Measurements from ENCODE around the gene POLA1.

The POLA1 gene

DNA sequence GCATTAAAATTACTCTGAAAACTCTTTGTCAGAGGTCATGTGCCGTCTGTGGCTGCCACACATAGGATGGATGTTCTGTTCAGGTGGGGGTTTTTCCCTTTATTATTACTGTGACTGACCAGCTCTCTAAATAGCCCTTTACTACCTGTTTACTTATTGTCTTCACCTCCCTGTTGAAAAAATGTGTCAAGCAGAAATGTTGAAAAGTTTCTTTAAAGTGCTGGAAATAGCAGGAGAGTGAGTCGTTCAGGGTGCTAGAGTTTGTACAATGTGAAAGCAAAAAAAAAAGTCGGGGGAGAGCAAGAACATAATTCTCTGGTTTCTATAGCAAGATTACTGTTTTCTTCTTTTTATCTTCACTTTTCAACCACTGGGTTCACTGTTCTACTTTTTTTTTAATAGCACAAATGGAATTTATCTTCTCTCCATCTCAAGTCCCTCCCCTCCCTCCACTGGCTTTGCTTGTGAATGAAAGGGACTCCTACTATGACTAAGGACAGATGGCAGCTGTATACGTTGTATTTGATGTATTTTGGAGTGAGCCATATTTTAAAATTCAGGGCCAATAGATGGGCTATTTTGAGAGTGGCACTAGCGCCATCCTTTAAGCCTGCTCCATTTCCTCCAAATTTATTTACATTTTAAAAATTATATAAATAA, 288.7 kb downstream of the POLA1 start:
- no peak for DNase-seq

DNA sequence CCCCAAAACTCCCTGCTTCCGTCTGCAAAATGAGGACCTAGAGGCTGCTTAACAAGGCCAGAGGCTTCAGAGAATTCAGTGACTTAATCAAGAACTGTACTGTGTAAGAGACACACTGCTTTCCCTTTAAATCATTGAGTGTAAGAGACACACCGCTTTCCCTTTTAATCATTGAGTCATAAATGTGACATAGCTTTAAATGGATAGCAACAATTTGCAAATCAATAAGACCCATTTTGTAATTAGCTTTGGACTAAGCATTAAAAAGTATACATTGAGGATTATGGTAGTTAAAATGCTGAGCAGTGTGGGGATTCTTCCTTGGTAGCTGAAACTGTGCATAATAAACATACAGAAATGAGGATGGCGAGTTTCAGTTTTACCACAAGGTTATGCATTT, 290.2 kb downstream of the POLA1 start:
- no peak for DNase-seq

DNA sequence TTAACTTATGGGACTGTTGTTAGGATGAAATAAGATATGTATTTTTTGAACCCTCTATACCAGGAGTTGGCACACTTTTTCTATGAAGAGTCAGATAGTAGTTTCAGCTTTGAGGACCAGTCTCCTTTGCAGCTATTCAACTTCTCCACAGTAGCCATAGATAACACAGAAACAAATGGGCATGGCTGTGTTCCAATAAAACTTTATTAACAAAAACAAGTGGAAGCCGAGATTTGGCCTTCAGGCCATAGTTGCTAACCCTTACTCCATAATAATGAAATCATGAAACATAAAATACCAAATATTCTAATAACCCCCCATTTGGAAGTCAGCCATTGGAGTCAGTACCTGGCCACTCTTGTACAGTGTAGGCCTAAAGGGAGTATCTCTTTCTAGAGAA, 291.4 kb downstream of the POLA1 start:
- DNase-seq, result no peak

DNA sequence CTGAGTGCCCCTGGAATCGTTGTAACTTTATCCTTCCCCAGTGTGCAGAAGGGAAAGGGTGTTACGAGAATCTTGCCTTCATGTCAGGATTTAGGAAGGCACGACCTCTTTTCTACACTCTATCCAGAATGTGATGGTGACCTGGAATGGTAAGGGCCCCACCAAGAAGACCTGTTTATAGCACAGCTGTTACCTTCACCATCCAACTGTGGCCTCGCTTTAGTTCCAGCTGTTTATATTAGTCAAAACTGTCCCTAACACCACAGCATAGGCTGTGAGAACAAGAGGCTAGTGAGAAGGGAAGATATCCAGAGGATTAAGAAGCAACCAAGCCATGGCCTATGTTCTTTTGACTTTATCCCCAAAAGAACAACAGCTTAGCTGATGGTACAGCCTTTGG, 294.0 kb downstream of the POLA1 start:
- DNase-seq, result no peak

DNA sequence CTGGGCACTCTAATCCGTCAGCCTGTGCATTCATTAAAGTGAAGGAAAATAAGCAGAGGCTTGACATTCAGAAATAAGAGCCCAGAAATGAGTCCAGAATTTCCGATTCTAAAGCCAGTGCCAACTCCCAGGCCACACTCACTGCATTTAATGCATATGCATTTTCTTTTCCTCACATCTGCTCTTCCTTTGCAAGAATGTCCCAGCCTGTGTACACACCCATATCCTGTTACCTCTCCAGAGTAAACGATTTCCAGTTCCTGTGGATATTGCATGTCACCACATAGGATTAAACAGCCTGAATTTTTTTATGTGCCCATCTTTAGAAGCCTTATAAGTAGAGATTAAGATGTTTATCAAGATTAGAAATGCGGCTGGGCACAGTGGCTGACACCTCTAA, 294.6 kb downstream of the POLA1 start:
- no peak for DNase-seq

DNA sequence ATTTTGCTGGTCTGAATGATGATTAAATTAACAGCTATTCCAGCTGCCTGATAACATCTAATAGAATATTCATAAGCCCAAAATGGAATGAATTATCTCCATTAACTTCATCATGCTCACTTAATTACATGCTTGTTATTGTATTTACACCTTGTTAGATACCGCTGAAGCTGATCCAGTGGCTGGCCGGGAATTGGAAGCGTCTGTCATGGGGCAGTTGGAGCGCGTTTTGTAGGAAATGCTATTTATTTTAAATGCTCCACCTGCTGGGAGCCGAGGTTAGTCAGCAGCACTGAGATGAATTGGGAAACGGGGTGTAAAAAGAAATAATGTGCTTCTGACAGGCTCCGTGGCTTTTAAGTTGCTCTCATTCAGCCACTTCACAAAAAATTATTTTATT, 296.8 kb downstream of the POLA1 start:
- no peak for DNase-seq

DNA sequence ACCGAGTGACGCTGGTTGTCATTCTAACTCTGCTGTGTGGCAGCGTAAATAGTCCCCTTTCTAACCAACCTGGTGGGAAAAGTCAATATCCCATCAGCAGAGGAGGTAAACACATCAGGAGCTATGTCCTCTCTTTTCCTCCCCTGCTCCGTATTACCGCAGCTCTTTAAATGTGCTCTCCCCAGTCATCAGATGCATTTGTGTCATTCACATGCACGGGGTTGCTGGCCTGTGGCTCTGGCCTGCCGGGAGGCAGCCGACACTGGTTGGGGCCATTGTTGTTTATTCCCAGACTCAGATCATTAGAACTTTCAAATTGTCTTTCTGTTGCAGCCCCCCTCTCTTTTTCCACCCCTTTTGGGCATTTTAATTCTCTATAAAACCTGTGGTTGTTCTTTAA, 300.2 kb downstream of the POLA1 start:
- DNase-seq, result no peak

DNA sequence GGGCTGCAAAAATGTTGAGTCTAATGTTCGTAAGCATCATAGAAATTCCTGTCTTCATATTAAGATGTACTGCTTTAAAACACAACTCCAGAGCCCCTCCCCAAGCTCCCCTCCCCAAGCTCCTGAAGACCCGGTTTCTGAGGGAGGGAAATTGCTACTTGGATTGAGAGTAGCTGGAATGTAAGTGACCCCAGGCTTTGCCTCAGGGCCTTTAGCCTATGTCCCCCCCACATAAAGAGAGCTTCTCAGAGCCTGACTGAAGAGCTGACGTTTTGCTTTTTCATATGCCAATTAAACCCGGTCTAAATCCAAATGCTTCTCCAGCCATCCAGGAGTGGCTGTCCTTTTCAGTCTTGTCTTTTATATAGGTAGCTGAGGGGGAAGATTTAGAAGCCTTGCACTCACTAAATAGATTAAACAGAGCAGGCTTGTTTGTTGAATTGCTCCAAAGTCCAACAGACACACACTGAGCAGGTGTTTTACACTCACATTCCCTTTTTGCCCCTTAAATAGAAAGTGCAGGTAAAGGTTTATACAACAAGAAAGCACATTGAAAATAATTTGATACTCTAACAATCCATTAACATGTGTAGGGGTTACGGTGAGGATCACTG, 302.5 kb downstream of the POLA1 start:
- no peak for DNase-seq

DNA sequence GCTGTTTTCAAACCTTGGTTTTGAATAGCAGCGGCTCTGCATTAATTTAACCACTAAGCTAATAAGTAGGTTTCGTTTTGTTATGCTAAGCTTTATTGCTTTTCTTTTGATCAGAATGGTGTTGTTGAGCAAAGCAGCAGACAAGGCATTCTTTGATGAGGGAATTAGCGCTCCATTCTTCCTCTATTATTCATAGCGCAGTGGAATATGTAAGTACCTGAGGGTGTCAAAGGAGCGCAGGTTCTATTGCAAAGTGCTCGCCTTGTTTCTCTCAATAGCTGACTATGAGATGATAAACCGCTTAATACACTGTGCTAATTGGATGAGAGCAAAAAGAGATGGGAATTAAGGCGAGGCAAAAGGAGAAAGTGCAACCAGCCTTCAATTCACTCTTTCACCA, 305.8 kb downstream of the POLA1 start:
- DNase-seq, result no peak

DNA sequence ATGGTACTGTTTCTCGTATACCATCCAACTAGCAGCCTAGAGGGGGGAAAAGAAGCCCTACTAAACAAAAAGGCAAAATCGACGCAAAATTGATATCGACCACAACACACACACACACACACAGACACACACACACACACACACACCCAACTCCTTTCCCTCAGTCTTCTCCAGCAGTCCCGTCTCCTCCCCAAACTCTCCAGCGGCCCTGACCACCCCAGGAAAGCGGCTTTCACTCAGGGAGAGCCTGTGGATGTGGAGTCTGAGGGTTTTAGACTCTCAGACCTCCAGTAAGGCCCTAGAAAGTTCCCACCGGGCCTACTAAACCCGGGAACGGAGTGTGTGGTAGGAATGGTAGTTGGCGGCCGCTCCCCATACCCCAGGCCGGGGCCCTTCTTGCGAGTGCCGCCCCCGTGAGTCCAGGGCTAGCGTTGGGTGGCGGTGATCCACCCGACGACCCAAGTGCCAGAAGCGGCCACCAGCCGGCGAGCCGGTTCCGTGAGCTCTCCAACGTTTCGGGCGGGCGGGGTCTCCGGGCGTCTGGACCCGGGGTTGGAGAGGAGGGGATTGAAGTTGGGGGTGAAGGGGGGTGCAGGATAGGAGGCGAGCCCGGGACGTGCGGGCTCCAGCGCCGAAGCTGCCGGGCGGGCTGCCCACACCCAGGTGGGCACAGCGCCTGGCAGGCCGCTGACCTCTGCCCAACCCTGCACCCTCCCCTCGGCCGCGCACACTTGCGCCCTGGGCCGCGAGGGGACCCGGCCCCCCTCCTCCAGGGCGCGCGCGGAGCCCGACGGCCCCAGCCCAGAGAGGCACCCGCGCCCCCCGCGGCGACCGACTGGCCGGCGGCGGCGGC, 308.3 kb downstream of the POLA1 start:
- DNase-seq, result no peak

DNA sequence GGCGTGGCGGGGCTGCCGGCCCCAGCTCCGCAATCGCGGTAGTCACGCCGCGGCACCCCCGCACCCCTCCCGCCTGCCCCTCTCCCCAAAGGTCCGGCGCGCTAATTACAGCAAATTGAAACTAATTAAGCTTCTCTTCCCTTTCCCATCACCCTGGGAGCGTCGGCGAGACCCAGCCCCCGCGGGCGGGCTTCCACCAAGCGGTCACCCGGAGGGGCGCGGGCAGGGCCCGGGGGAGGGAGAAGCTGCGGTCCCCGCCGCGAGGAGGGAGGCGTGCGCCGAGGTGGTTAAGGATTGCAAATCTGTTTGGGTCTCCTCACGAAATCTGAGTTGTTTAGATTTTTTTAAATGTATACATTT, 308.9 kb downstream of the POLA1 start:
- no peak for DNase-seq

DNA sequence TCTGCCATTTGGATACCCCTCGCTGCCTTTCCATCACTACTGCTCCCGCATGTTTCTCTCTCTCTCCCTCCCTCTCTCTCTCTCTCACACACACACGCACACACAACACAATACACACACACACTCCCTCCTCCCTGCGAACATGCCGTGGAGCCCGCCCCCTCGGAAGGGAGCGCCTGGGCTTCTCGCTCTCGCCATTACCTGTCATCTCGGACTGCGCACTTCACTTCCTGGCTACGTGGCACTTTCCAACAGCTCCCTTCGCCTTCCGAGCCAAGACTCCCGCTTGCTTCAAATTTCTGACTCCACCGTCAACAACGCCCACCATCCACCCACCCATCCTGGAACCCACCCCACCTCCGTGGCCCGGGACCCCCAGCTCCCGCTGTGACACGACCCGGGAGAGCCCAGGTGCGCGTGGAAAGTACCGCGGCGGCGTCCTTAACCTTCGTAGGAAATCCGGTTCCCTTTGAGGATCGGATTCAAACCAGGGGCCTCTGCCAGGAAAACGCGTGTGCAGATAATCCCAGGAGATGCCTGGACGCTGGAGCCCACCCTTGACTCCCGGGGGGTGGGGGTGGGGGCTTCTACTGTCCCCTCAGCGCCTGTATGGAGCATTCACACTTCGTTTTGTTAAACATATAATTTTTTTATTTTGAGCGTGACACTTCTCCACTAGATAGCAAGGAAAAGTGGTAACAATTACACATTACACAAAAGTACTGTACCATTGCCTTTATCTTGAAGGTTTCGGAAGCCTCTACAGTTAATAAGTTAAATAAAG, 309.5 kb downstream of the POLA1 start:
- DNase-seq, result no peak

DNA sequence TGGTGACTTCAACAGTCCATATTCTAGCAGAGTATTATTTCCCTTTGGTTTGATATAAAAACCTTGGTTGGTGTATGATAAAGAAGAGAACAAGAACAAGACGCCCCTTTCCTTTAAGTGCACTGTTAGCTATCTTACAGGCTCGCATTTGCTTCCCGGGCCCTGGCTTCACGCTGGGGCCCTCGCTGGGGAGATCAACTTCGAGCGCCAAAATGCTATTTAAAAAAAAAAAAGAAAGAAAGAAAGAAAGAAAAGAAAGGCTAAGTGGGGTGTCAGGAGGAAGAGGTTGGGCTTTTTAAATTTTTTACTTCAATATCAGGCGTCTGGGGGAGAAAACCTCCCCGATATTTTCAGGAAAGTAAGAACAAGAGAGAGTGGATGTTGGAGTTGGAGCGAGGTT, 310.3 kb downstream of the POLA1 start:
- no peak for DNase-seq

DNA sequence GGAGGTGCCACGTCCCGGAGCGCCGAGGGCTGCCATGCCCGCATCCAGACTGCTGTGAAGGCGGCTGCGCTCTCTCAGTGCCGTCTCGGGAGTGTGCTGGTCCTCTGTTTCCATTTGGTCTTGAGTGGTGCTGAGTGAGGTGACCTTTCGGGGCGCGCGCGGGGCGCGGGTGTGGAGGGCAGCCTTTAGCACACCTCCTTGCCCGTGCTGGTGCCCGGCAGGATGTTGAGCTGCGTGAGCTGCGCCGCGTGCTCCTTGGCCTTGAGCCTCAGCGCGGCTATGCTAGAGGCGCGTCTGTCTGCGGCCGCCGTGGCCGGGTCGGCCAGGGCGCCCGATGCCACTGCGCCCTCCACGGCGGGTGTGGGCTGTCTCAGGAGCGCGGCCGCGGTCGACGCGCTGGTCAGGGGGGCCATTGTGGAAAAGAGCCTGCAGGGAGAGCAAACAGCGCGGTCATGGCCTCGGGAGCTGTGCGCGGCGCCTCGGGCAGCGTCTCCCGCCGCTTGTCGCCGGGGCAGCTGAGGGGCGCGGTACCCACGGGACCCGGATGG, 310.8 kb downstream of the POLA1 start:
- DNase-seq, result no peak

DNA sequence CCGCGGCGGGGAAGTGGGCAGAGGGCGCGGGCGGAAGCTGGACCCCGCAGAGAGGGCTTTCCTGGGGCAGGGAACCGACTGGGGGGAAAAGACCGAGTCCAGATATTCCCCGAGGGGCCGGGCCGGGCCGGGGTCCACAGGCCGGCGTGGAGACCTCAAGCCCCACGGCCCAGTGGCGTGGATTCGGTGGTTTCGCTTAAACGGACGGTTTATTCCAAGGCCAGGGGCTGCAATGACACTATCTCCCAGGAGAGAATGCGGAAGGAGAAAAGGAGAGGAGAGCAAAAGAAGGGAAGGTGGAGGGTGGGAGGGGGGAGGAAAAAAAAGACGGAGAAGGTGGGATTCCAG, 311.3 kb downstream of the POLA1 start:
- no peak for DNase-seq

DNA sequence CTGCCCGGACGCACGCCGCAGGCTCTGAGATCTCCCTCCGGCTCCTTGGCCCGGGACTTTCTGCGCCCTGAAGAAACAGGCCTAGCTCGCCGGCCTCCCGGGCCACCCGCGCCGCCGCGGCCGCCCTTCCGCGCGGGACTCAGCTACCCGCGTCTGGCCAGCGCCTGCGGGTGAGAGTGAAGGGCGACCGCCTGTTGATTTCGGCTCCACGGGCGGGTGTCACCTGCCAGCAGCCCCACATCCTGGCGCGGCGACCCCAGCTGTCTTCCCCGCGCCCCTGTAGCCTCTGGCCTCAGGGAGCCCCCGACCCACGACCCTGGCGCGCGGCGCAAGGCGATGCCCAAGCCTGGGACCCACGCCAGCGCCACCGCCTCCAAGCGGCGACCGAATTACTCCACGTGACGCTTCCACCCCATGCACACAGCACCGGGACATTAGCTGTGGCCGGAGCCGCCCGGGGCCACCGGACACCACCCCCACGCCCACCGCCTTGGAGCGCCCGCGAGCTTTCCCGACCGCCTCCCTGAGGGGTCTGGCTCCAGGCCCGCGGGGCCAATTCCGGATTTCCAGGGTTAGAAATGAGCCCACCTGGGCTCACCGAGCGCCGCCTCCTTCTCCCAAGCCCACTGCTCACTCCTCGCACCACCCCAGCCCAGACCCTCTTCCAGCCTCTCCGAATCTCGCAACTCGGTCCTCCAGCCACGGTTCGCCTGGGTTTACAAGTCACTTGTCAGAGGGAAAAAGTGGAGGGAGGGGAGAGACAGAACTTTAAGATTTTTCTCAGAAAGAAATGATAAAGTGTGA, 311.9 kb downstream of the POLA1 start:
- no peak for DNase-seq

DNA sequence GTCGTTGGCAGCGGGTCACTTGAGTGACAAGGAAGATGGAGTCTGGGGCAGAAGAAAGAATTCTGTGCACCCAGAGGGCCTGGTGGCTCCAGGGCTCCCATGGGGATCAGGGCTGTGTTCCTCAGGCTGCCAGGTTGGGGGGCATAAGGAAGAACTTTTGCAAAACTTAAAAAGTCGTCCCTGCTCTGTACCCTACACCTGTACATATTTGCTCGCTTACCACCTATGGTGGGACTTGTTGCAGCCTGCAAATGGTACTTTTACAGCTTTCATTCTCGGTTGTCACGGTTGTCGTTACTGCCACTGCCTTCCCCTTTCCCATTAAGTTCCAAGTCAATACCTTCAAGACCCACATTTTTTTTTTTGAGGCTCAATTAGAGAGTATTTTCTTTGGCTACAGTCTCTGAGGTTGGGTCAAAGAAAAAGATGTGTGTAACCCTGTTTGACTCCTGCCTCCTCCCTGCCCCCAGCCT, 312.9 kb downstream of the POLA1 start:
- DNase-seq, result no peak

DNA sequence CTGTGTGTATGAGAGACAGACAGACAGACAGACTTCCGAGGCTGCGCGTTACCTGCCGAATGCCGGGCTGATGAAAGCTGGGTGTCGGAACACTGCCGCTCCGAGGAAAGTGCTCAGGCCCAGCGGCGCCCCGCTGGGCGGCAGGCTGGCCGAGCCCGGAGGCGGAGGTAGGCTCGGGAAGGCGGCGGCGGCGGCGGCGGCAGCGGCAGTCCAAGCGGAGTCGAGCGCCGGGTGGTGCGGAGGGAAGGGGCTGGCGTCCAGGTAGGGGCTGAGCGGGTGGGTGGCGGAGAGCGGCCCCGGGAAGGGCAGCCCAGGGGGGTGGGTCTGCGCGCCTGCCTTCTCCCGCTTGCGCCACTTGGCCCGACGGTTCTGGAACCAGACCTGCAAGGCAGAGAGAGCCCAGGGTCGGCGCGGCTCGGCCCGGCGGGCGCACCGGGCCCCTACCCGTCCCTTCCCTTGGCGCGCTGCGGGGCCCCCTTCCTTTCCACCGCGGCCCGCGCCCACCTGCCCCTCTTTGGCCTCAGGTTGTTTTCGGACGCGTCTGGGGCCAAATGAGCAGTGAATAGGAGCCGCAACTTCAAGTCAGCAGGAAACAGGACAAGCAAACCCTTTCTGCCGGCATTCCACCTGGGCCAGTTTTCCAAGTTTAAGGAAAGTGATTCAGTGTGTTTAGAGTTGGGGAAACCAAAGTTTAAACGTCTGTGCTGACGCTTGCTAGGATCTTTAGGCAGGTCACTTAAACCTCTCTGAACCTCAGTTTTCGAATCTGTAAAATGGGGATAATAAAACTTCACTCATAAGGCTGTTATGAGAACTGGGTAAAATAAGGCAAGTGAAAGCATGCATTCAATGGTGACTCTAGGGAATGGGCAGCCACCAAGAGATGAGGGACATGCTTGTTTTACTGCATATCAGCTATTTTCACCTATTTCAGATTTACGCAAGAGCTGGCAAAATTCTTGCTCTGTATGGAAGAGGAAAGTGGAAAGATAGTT, 313.6 kb downstream of the POLA1 start:
- DNase-seq, result no peak

DNA sequence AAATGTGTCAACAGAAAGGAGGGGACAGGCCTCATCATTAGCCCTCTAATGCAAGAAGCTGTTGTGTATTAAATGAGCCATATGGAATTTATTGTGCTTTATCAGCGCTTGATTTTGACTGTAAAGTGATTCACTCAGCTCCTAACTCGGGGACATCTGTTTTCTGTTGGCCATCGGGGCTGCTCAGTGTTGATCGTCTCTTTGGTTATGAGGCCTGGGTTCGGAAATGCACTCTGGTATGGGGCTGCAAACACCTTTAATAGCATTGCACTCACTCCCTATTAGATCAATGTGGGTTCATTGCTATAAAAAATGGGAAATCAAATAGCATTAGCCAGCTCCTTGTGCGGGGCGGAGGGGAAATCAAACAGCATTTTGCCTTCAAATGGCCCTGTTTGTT, 315.7 kb downstream of the POLA1 start:
- no peak for DNase-seq

DNA sequence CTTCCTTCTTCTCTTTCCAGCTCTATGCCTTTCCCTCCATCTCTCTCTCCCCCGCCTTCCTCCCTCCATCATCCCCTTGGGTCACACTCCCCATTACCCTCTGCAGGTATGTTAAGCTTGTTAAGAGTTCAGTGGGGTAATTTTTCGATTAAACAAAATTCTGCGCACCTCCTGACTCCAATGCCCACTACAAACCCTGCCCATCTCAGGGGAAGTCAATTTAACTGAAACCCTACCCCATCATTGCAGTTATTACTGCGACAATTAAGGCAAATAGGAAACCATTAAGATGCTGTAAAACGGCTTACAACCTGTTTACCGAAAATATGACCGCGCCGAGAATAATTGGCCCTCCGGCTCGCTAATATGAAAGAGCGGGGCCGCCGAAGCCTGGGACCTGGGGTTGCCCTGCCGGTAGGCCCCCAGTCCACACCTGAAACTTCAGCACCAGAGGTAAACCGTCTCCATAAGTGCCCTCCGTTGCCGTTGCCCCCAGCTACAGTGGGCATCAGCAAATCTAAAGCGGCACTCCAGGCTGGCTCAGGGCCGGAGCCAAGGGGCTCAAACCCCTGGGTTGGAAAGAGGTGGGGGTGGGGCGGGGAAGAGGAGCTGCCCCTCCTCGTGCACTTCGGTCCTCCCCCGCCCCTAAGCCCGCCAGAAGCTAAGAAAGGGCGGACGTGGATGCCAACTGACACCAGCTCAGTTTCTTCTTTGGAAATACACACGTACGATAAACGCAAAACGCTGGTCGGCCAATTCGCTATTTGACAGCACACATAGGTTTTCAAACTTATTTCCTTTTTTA, 317.3 kb downstream of the POLA1 start:
- DNase-seq, result no peak

Data from inflammatory macrophage (primary cell).